HG03066 (cell line): ENCODE results near the gene CFD.
"Not testable (repeated sequence)": the region's sequence is repeated elsewhere in the genome, so short reads cannot be mapped to it uniquely, and the experiment has no call there.

Experiments
- ATAC-seq: cut with Tn5 transposase; IDR thresholded peaks from one replicate; pipeline ENCODE4 v1.9.1; 2021; ENCODE audit warnings: low read depth; ENCODE audit not compliant: unreplicated experiment

CFD gene

GRCh38 chr19:858868-859843 is at the start of gene CFD:
Gene CFD, plus strand, starts transcription at chr19:859664. Its CDS starts 26 bp downstream, at chr19:859690.
- ATAC-seq, result no peak

DNA sequence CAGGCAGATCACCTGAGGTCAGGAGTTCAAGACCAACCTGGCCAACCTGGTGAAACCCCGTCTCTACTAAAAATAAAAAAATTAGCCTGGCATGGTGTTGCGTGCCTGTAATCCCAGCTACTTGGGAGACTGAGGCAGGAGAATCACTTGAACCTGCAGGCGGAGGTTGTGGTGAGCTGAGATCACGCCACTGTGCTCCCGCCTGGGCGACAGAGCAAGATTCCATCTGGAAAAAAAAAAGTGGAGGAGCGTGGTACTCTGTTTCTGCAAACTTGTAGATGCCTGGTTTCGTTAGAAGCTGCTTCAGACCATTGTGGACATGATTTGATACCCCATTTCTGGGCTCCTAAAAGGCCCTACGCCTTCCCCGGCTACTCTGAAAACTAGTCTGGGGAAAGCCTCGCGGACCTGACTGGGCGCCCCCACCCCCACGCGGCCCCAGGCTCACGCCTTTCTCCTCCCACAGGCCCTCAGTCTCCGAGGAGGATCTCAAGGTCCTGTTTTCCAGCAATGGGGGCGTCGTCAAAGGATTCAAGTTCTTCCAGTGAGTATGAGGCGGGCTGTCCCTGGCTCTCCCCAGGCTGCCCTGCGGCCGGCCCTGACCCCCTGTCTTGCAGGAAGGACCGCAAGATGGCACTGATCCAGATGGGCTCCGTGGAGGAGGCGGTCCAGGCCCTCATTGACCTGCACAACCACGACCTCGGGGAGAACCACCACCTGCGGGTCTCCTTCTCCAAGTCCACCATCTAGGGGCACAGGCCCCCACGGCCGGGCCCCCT is 49.2 kb upstream of the CFD start:
- no peak for ATAC-seq

DNA sequence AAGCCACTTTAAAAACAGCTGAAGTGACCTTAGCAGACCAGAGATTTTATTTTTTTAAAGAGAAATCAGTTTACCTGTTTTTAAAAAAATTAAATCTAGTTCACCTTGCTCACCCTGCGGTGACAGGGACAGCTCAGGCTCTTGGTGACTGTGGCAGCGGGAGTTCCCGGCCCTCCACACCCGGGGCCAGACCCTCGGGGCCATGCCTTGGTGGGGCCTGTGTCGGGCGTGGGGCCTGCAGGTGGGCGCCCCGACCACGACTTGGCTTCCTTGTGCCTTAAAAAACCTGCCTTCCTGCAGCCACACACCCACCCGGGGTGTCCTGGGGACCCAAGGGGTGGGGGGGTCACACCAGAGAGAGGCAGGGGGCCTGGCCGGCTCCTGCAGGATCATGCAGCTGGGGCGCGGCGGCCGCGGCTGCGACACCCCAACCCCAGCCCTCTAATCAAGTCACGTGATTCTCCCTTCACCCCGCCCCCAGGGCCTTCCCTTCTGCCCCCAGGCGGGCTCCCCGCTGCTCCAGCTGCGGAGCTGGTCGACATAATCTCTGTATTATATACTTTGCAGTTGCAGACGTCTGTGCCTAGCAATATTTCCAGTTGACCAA is 48.5 kb upstream of the CFD start:
- ATAC-seq, result no peak

- no peak for ATAC-seq
Observed at GRCh38 chr19:811506-812048, 47.9 kb upstream of the CFD start.

DNA sequence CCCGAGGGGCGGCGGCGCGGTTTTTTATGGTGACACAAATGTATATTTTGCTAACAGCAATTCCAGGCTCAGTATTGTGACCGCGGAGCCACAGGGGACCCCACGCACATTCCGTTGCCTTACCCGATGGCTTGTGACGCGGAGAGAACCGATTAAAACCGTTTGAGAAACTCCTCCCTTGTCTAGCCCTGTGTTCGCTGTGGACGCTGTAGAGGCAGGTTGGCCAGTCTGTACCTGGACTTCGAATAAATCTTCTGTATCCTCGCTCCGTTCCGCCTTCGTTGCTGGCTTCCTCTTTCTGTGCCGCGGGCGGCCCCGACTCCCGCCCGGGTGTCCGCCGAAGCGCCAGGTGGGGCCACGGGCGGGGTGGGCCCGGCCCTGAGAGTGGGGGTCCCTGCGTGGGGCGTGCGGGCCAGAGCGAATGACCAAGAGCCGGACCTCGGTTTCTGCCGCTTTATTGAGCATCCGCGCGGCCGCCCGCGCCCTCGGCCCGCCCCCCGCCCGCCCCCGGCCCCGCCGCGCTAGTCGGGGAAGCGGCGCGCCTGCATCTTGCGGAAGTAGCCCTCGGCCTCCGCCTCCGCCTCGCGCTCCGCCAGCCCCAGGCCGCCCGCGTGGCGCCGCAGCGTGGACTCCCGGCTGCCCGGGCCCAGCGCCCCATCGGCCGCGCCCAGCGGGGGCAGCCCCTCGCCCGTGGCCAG is 47.3 kb upstream of the CFD start:
- no peak for ATAC-seq

GRCh38 chr19:812747-813218 is 46.7 kb upstream of the CFD start:
- no peak for ATAC-seq

DNA sequence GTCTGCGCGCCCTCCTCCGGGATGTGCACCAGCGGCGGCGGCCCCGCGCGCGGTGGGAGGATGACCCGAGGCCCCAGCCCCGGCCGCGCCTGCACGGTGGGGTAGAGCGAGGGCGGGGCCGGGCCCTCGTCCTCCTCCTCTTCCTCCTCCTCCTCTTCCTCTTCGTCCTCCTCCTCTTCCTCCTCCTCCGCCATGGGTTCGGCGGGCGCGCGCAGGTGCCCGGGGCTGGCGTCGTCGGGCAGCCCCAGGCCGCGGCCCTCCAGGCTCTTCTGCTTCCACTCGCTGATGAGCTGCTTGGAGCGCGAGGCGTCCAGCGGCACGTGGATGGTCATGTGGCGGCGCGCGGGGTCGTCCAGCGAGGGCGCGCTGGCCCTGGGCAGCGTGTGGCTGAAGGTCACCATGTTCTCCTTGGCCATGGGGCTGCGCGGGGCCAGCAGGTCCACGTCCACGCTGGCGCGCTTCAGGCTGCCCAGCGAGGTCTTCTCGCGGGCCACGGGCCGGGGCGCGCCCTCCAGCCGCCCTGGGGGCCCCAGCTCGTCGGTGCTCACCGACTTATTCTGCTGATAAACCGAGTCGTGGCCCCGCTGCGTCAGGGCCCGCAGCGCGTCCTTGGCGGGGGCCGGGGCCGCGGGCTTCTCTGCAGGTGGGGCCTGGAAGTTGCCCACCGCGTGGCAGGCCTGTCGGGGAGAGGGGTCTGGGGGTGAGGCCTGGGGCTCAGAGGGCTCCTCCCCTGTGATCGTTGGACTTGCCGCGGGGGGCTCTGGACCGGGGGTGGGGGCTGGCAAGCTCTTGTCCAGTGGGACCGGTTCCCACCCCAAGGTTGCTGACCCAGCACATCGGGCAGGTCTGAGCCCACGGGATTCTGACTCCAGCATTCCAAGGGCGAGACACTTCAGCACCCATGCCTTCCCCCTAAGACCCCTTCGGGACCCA is 46.0 kb upstream of the CFD start:
- ATAC-seq, result no peak

- no peak for ATAC-seq
Observed at GRCh38 chr19:814152-815078, 45.0 kb upstream of the CFD start.

DNA sequence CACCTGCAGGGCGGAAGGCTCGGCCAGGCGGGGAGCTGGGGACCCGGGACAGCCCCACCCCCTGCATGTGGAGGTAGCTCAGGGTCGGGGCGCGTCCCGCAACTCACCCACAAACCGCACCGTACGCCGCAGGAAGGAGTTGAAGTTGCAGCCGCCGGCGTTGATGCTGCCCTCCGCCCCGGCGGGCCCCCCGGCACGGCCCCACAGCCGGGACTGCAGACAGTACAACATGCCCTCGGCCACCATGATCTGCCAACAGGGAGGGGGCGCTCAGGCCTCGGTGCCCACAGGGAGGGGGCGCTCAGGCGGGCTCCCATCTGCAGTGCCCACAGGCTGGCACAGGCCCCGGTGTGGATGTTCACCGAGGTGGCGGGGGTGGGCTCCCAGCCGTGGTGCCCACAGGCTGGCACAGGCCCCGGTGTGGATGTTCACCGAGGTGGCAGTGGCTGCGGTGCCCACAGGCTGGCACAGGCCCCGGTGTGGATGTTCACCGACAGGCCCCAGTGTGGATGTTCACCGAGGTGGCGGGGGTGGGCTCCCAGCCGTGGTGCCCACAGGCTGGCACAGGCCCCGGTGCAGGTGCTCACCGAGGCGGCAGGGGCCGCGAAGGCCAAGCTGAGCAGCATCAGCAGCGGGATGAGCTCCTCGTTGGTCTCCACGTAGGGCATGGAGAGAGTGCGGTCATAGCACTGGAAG is 44.2 kb upstream of the CFD start:
- no peak for ATAC-seq

- no peak for ATAC-seq
Observed at GRCh38 chr19:815775-816499, 43.5 kb upstream of the CFD start.

- no peak for ATAC-seq
Observed at GRCh38 chr19:816500-816857, 43.0 kb upstream of the CFD start.

DNA sequence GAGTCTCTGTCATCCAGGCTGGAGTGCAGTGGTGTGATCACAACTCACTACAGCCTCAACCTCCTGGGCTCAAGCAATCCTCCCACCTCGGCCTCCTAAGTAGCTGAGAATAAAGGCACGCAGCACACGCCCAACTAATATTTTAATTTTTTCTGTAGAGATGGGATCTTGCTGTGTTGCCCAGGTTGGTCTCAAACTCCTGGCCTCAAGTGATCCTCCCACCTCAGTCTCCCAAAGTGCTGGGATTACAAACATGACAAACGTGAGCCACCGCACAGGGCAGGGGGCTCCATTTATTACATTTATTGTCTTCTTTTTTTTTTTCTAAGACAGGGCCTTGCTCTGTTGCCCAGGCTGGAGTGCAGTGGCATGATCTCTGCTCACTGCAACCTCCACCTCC is 39.3 kb upstream of the CFD start:
- ATAC-seq, result not testable (repeated sequence)

DNA sequence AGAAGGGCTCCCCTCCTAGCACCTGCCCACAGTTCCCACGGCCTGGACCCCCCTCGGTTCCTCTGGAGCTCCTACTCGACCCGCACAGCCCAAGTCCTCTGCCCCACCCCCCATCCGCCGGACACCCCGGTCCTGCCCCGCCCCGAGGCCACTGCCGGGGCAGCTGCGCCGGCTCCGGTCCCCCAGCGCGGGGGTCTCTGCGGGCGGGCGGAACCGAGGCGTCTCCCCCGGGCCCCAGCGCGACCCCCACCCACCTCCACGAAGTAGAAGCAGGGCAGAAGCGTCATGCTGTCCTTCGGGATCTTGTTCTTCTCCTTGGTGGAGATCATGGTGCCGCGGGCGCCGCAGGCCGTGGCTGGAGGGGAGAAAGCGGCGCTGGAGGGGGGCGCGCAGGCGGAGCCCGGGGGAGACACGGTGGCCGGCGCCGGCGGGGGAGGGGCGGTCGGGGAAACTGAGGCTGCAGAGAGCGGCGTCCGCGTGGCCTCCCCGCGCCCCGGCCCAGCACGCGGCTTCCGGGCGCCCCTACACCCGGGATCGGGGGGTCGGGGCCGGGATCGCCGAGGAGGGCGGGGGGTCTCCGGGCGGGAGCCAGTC is 38.1 kb upstream of the CFD start:
- no peak for ATAC-seq

GRCh38 chr19:821825-822503 is 37.5 kb upstream of the CFD start, which contains the start of gene PLPPR3:
Gene PLPPR3, minus strand, starts transcription at chr19:821955. Its CDS starts 396 bp downstream, at chr19:821559.
- ATAC-seq, result no peak

DNA sequence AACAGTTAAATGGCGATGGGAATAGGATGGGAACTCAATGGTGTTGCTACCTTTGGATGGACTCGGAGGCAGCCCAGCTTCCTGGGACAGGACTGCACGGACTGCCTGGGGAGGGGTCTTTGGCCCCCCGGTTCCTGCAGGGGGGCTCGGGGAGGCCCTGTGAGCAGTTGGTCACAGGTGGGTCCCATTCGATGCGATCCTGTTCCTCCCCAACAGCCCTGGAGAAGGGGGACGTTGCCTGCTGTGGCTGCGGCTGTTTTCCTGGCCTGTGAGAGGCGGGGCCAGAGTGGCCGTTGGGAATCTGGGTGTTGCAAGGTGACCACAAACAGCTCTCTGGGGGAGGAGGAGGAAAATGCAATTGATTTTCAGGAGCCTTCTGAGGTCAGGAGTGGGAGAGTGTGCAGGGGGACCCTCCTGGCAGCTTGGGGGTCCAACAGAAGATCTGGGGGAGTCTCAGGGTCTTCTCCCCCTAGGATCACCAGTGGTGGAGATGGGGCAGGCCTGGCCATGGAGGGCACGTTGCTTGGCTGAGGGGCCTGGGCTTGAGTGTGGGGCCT is 35.8 kb upstream of the CFD start:
- no peak for ATAC-seq

DNA sequence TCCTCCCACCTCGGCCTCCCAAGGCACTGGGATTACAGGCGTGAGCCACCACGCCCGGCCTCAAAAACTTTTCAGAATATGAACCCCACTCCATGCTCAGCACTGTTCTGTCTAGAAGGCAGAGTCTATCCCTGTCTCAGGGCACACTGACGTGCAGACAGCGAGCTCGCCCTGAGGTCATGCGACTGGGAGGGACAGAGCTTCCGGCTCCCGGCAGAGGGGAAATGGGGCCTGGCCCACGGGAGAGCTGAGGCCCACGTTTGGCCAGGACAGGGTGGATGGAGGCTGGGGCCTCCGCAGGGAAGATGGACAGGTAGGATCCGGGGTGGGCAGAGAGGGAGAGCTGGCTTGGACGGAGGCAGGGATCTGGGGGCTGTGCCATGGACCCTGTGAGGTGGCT is 34.6 kb upstream of the CFD start:
- no peak for ATAC-seq
